Fibroblast of lung (primary cell): ENCODE data around the gene KIF16B. TPM values are rescaled to one million over a fixed set of nuclear protein-coding genes. Genes with fewer than 3 reads are reported as not detected.
"Not testable (repeated sequence)": the region's sequence is repeated elsewhere in the genome, so short reads cannot be mapped to it uniquely, and the experiment has no call there.

Experiments used
- DNase-seq, 2 donors: peaks; one replicate each; pipeline versions ENCODE4 v3.0.0 to v3.0.0-alpha.2; 2010; ENCODE audit warnings: low read depth in 2 of 2
- H2AFZ ChIP-seq: 2 replicates; pipeline ENCODE4 v1.5.1; 2012; ENCODE audit warnings: low read length, control low read depth, inconsistent platforms
- H3K27ac ChIP-seq: 2 replicates; pipeline ENCODE4 v1.5.1; 2011; ENCODE audit warnings: low read length, control low read depth; ENCODE audit not compliant: insufficient read depth
- H3K27me3 ChIP-seq: 2 replicates; pipeline ENCODE4 v1.5.1; 2011; ENCODE audit warnings: mild to moderate bottlenecking, low read length; ENCODE audit not compliant: control insufficient read depth, insufficient read depth
- H3K36me3 ChIP-seq: 2 replicates; pipeline ENCODE4 v1.5.1; 2011; ENCODE audit warnings: low read length; ENCODE audit not compliant: control insufficient read depth, insufficient read depth
- H3K4me1 ChIP-seq: 2 replicates; pipeline ENCODE4 v1.5.1; 2011; ENCODE audit warnings: low read length; ENCODE audit not compliant: control insufficient read depth, insufficient read depth; ENCODE audit errors: extremely low read depth
- H3K4me2 ChIP-seq: 2 replicates; pipeline ENCODE4 v1.5.1; 2011; ENCODE audit warnings: low read length, control low read depth; ENCODE audit not compliant: insufficient read depth; ENCODE audit errors: extremely low read depth
- H3K4me3 ChIP-seq, 4 experiments: fragments of 200-600 bp in 1 of 4; sonication (generic) in 1 of 4; replicated peaks in 1 of 4; 2 replicates each; pipeline ENCODE4 v1.5.1; 2011 to 2016; ENCODE audit warnings: low read length in 4 of 4, low read depth in 3 of 4, mild to moderate bottlenecking in 3 of 4, control low read depth in 2 of 4, inconsistent platforms in 1 of 4, mixed read lengths in 1 of 4; ENCODE audit not compliant: insufficient read depth in 1 of 4; ENCODE audit errors: control extremely low read depth in 1 of 4
- H3K79me2 ChIP-seq: 2 replicates; pipeline ENCODE4 v1.5.1; 2012; ENCODE audit warnings: mild to moderate bottlenecking, low read length, inconsistent platforms; ENCODE audit not compliant: control insufficient read depth, insufficient read depth
- H3K9ac ChIP-seq: 2 replicates; pipeline ENCODE4 v1.5.1; 2011; ENCODE audit warnings: mild to moderate bottlenecking, low read length, control low read depth; ENCODE audit not compliant: insufficient read depth
- H3K9me3 ChIP-seq: 2 replicates; pipeline ENCODE4 v1.5.1; 2012; ENCODE audit warnings: low read depth, low read length; ENCODE audit not compliant: control insufficient read depth, insufficient read depth
- H4K20me1 ChIP-seq: 2 replicates; pipeline ENCODE4 v1.5.1; 2011; ENCODE audit warnings: low read length; ENCODE audit not compliant: control insufficient read depth, insufficient read depth; ENCODE audit errors: extremely low read depth
- EZH2 ChIP-seq: IDR thresholded peaks from 2 replicates; pipeline ENCODE4 v1.5.1; 2012; ENCODE audit warnings: low read length, control low read depth, mild to moderate bottlenecking; ENCODE audit errors: missing control alignments
- polyA plus RNA-seq, 2 donors: library from polyadenylated mRNA; depleted of rRNA in 1 of 2; stranded (reverse) in 1 of 2; unstranded in 1 of 2; fragments of >200 nt; gene quantifications; 2 replicates each; pipeline ENCODE4 v1.2.1, GENCODE V29; 2011 to 2012; ENCODE audit warnings: missing spikeins in 1 of 2
- total RNA-seq: library from RNA; depleted of rRNA; stranded (reverse); fragments of >200 nt; gene quantifications from 2 replicates; pipeline ENCODE4 v1.2.1, GENCODE V29; 2014
- TF ChIP-seq, protein P1 (sequence below), 2 donors: IDR thresholded peaks in 1 of 2; conservative IDR thresholded peaks in 1 of 2; 1 replicate in 1 of 2; 2 replicates in 1 of 2; pipeline ENCODE4 v1.5.1; 2011 to 2012; ENCODE audit warnings: low read length in 2 of 2, control low read depth in 1 of 2, inconsistent platforms in 1 of 2, low read depth in 1 of 2, mild to moderate bottlenecking in 1 of 2

KIF16B gene
- total and polyA plus RNA-seq, 2 donors (not counting 1 experiment from before 2014, with no cell fraction given): 7.7 to 17.3 TPM

DNA sequence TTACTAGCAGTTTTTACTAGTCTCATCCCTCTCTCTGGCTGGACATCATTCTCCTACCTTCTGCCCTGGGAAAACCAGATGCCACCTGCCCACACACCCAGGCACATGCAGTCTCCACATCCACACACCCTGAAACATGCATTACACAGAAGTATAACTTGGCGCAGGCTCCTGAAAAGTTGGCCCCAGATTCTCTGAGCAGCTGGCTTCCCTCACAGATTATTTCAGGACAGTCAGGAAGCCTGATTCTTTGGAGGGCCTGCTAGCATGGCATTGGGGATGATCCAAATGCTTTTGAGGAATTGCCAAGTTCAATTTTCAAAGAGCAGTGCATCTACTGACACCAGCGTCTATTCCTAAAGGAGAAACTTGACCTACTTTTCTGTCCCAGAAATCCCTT is 27.8 kb upstream of the KIF16B start:
- Histone ChIP-seq H3K4me2 (no peak overlapping the region), H3K9me3 (no peaks in the 10 kb centered on the region), H3K4me3 (no peak overlapping the region), H2AFZ (no peak overlapping the region), H3K27me3 (no peaks in the 10 kb centered on the region), H3K79me2 (no peaks in the 10 kb centered on the region), H4K20me1 (no peaks in the 10 kb centered on the region), H3K4me1 (no peaks in the 10 kb centered on the region), H3K9ac (no peak overlapping the region), H3K27ac (no peak overlapping the region), H3K36me3 (no peaks in the 10 kb centered on the region)
- DNase-seq: peak in 1 of 2 donors; percentile 31
- no peak for TF ChIP-seq EZH2
- TF ChIP-seq, protein P1, sequence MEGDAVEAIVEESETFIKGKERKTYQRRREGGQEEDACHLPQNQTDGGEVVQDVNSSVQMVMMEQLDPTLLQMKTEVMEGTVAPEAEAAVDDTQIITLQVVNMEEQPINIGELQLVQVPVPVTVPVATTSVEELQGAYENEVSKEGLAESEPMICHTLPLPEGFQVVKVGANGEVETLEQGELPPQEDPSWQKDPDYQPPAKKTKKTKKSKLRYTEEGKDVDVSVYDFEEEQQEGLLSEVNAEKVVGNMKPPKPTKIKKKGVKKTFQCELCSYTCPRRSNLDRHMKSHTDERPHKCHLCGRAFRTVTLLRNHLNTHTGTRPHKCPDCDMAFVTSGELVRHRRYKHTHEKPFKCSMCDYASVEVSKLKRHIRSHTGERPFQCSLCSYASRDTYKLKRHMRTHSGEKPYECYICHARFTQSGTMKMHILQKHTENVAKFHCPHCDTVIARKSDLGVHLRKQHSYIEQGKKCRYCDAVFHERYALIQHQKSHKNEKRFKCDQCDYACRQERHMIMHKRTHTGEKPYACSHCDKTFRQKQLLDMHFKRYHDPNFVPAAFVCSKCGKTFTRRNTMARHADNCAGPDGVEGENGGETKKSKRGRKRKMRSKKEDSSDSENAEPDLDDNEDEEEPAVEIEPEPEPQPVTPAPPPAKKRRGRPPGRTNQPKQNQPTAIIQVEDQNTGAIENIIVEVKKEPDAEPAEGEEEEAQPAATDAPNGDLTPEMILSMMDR (conservative IDR thresholded peaks at IDR 0.05 in 1 of 2, IDR thresholded peaks at IDR 0.05 in 1 of 2; ENCODE audit: low read depth in 1 of 2, low read length in 2 of 2): no peak

- H3K9ac ChIP-seq: no peak overlapping the region
- TF ChIP-seq, protein P1 (conservative IDR thresholded peaks at IDR 0.05 in 1 of 2, IDR thresholded peaks at IDR 0.05 in 1 of 2; ENCODE audit: low read depth in 1 of 2, low read length in 2 of 2): no peak
- TF ChIP-seq EZH2: no peak
- H3K9me3 ChIP-seq: no peaks in the 10 kb centered on the region
- H3K27ac ChIP-seq: no peak overlapping the region
- DNase-seq: no peak
- H3K4me3 ChIP-seq: no peak overlapping the region
- no peaks in the 10 kb centered on the region for H3K36me3 ChIP-seq
- no peak overlapping the region for H2AFZ ChIP-seq
- no peaks in the 10 kb centered on the region for H4K20me1 ChIP-seq
- no peaks in the 10 kb centered on the region for H3K79me2 ChIP-seq
- H3K4me1 ChIP-seq: no peaks in the 10 kb centered on the region
- H3K27me3 ChIP-seq: no peaks in the 10 kb centered on the region
- H3K4me2 ChIP-seq: no peak overlapping the region
Measured at GRCh38 chr20:16599257-16599656, 26.0 kb upstream of the KIF16B start.

DNA sequence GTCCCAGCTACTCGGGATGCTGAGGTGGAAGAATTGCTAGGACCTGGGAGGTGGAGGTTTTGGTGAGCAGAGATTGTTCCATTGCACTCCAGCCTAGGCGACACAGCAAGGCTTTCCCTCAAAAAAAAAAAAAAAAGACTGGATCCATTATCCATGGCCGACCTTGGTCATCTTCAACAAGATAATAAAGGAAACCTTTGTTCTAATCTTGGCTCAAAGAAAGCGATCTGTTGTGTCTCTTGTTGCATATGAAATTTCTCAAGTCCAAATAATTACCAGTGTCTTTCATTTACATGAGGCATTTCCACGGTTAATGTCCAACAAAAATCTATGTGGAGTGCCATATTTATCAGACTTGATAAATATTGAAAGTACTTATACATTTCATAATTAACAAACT is 23.7 kb upstream of the KIF16B start:
- H2AFZ ChIP-seq: no peak overlapping the region
- H4K20me1 ChIP-seq: no peaks in the 10 kb centered on the region
- H3K4me1 ChIP-seq: no peaks in the 10 kb centered on the region
- DNase-seq: no peak
- H3K4me3 ChIP-seq: no peak overlapping the region
- no peak overlapping the region for H3K27ac ChIP-seq
- no peaks in the 10 kb centered on the region for H3K79me2 ChIP-seq
- no peak overlapping the region for H3K9ac ChIP-seq
- no peaks in the 10 kb centered on the region for H3K9me3 ChIP-seq
- no peaks in the 10 kb centered on the region for H3K36me3 ChIP-seq
- no peak for TF ChIP-seq EZH2
- TF ChIP-seq, protein P1 (conservative IDR thresholded peaks at IDR 0.05 in 1 of 2, IDR thresholded peaks at IDR 0.05 in 1 of 2; ENCODE audit: low read depth in 1 of 2, low read length in 2 of 2): no peak
- no peaks in the 10 kb centered on the region for H3K27me3 ChIP-seq
- H3K4me2 ChIP-seq: no peak overlapping the region

DNA sequence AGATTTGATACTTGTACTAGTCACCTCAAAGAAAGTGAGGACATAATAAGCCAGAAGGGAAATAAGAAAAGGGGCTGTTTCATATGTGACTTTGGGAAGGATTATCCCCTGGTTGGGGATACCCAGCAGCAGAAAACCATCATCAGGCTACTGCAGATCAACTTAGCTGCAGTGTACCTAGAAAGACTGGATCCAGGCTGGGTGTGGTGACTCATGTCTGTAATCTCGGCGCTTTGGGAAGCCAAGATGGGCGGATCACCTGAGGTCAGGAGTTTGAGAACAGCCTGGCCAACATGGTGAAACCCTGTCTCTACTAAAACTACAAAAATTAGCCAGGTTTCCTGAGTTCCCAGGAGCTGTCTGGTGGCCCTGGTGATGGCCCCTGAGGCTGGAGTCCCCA is 23.2 kb upstream of the KIF16B start:
- not testable (repeated sequence) for H3K4me1 ChIP-seq, H3K36me3 ChIP-seq, H3K9me3 ChIP-seq, H4K20me1 ChIP-seq, DNase-seq, H3K27me3 ChIP-seq, H3K79me2 ChIP-seq, H3K4me2 ChIP-seq, H3K4me3 ChIP-seq, H2AFZ ChIP-seq, H3K27ac ChIP-seq, H3K9ac ChIP-seq
